SU-DHL-6 (cell line): ENCODE data around the gene TNFRSF11A.

Experiments
- CTCF ChIP-seq: fragments of 200-600 bp; sonication (generic); IDR thresholded peaks from one replicate; pipeline ENCODE4 v1.5.1; 2017; ENCODE audit warnings: antibody characterized with exemption, mild to moderate bottlenecking, low read length, moderate library complexity; ENCODE audit not compliant: insufficient read depth, poor library complexity, severe bottlenecking
- EZH2phosphoT487 ChIP-seq: fragments of 200-600 bp; sonication (generic), shearing (Covaris generic); conservative IDR thresholded peaks from 2 replicates; pipeline ENCODE4 v1.6.1; 2018; ENCODE audit warnings: mild to moderate bottlenecking, antibody characterized with exemption, low read length, moderate library complexity, mixed read lengths

GRCh38 chr18:62340996-62341395 lies 15.9 kb downstream of the TNFRSF11A start:
- TF ChIP-seq CTCF = no peak
- TF ChIP-seq EZH2phosphoT487 = no peak
